Spinal cord (tissue), 10 donors: Measurements from ENCODE around the gene RB1. TPM values are rescaled to one million over a fixed set of nuclear protein-coding genes. Genes with fewer than 3 reads are reported as not detected.

Experiments
- DNase-seq, 6 donors: peaks; one replicate each; pipeline versions ENCODE4 v3.0.0 to v3.0.0-alpha.2; 2013 to 2015; ENCODE audit warnings: low spot score in 6 of 6, low read depth in 4 of 6
- H3K27ac ChIP-seq: one replicate; pipeline ENCODE4 v1.5.1; 2013; ENCODE audit warnings: low read depth, low read length, control low read depth
- H3K27me3 ChIP-seq: one replicate; pipeline ENCODE4 v1.6.1; 2013; ENCODE audit warnings: low read length; ENCODE audit not compliant: control insufficient read depth, insufficient read depth
- H3K36me3 ChIP-seq: one replicate; pipeline ENCODE4 v1.6.1; 2013; ENCODE audit warnings: low read length; ENCODE audit not compliant: control insufficient read depth, insufficient read depth
- H3K4me1 ChIP-seq: one replicate; pipeline ENCODE4 v1.6.1; 2013; ENCODE audit warnings: low read length; ENCODE audit not compliant: control insufficient read depth, insufficient read depth
- H3K4me3 ChIP-seq: one replicate; pipeline ENCODE4 v1.5.1; 2013; ENCODE audit warnings: low read depth, low read length, control low read depth
- H3K9me3 ChIP-seq: one replicate; pipeline ENCODE4 v1.6.1; 2013; ENCODE audit warnings: low read length; ENCODE audit not compliant: control insufficient read depth, insufficient read depth
- WGBS: methylation state at CpG from one replicate; pipeline ENCODE4 v1.1.5; 2013; ENCODE audit warnings: missing lambda C conversion rate; ENCODE audit not compliant: insufficient coverage; 5-methylcytosine and 5-hydroxymethylcytosine counted together
- polyA plus RNA-seq, 2 donors: library from polyadenylated mRNA; unstranded; fragments of 120-200 nt; gene quantifications; one replicate each; pipeline ENCODE4 v1.2.1, GENCODE V29; 2013; ENCODE audit not compliant: insufficient read length in 2 of 2
- total RNA-seq, 2 donors: library from RNA; depleted of rRNA in 1 of 2; stranded (reverse); fragments of 120-200 nt in 1 of 2; fragments of >200 nt in 1 of 2; gene quantifications; one replicate each; pipeline versions ENCODE4 v1.2.3 to v1.2.4, GENCODE V29; 2013 to 2014
- donor health status: healthy.

The RB1 gene
- total and polyA plus RNA-seq, 4 donors, result 38.0 to 99.8 (median 48.9) TPM

- no peak for DNase-seq
- peaks cover 26% of the 10 kb centered on the region for H3K4me1 ChIP-seq
- H3K27ac ChIP-seq, result no peak overlapping the region
- H3K9me3 ChIP-seq, result peaks cover 8% of the 10 kb centered on the region
- H3K4me3 ChIP-seq, result no peak overlapping the region
- WGBS, result 81% methylated on average over 43 of the region's 43 CpGs
- H3K36me3 ChIP-seq, result peaks cover 45% of the 10 kb centered on the region
- peaks cover 15% of the 10 kb centered on the region for H3K27me3 ChIP-seq
These were observed 13.4 kb downstream of the RB1 start for GRCh38 chr13:48316826-48317510.

- Histone ChIP-seq H3K4me3 (peak overlapping the region; percentile 4), H3K4me1 (peaks cover 26% of the 10 kb centered on the region), H3K27me3 (peaks cover 15% of the 10 kb centered on the region), H3K9me3 (peaks cover 8% of the 10 kb centered on the region), H3K27ac (no peak overlapping the region), H3K36me3 (peaks cover 45% of the 10 kb centered on the region)
- 68% methylated on average over 41 of the region's 41 CpGs for WGBS
- peak in 2 of 6 donors; percentile 4 to 17 for DNase-seq
These were observed 14.2 kb downstream of the RB1 start for GRCh38 chr13:48317511-48318376.

- H3K9me3 ChIP-seq, result peaks cover 8% of the 10 kb centered on the region
- H3K4me3 ChIP-seq, result peak overlapping the region; percentile 4
- peaks cover 45% of the 10 kb centered on the region for H3K36me3 ChIP-seq
- no peak for DNase-seq
- peaks cover 15% of the 10 kb centered on the region for H3K27me3 ChIP-seq
- H3K27ac ChIP-seq, result no peak overlapping the region
- H3K4me1 ChIP-seq, result peaks cover 26% of the 10 kb centered on the region
- 72% methylated on average over 24 of the region's 28 CpGs for WGBS
These were observed 14.8 kb downstream of the RB1 start for GRCh38 chr13:48318377-48318811.

DNA sequence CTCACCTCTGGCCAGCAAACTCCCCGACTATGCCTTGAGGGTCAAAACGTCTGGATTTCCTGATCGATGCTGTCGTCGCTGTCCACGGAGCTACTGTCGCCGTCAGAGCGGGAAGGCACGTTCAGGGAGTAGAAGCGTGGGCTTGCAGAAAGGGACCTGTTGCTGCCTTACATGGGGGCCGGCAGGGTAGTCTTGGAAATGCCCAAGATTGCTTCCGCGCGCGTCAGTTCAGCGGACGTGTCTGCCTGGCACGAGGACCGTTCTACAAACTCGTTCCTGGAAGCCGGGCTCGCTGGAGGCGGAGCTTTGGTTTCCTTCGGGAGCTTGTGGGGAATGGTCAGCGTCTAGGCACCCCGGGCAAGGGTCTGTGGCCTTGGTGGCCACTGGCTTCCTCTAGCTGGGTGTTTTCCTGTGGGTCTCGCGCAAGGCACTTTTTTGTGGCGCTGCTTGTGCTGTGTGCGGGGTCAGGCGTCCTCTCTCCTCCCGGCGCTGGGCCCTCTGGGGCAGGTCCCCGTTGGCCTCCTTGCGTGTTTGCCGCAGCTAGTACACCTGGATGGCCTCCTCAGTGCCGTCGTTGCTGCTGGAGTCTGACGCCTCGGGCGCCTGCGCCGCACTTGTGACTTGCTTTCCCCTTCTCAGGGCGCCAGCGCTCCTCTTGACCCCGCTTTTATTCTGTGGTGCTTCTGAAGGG is 15.4 kb downstream of the RB1 start:
- peaks cover 15% of the 10 kb centered on the region for H3K27me3 ChIP-seq

GRCh38 chr13:48319531-48320398 is 16.2 kb downstream of the RB1 start:
- DNase-seq, result peak in 2 of 6 donors; percentile 4 to 9
- H3K9me3 ChIP-seq, result peaks cover 8% of the 10 kb centered on the region
- WGBS, result 65% methylated on average over 48 of the region's 48 CpGs
- H3K4me3 ChIP-seq, result no peak overlapping the region
- peaks cover 45% of the 10 kb centered on the region for H3K36me3 ChIP-seq
- peaks cover 15% of the 10 kb centered on the region for H3K27me3 ChIP-seq
- H3K27ac ChIP-seq, result no peak overlapping the region
- peaks cover 26% of the 10 kb centered on the region for H3K4me1 ChIP-seq

More for the DNA sequence above, 15.4 kb downstream of the RB1 start:
- 60% methylated on average over 47 of the region's 47 CpGs for WGBS
- DNase-seq, result peak in 2 of 6 donors; percentile 38 to 46
- H3K27ac ChIP-seq, result no peak overlapping the region
- H3K9me3 ChIP-seq, result peaks cover 8% of the 10 kb centered on the region
- H3K4me1 ChIP-seq, result peaks cover 26% of the 10 kb centered on the region
- H3K4me3 ChIP-seq, result no peak overlapping the region
- H3K36me3 ChIP-seq, result peaks cover 45% of the 10 kb centered on the region

- Histone ChIP-seq H3K4me3 (no peak overlapping the region), H3K9me3 (peaks cover 8% of the 10 kb centered on the region), H3K4me1 (peaks cover 26% of the 10 kb centered on the region), H3K36me3 (peaks cover 45% of the 10 kb centered on the region), H3K27ac (no peak overlapping the region), H3K27me3 (peaks cover 15% of the 10 kb centered on the region)
- DNase-seq, result peak in 1 of 6 donors; percentile 3
- 67% methylated on average over 11 of the region's 20 CpGs for WGBS
These were observed 16.8 kb downstream of the RB1 start for GRCh38 chr13:48320399-48320790.

DNA sequence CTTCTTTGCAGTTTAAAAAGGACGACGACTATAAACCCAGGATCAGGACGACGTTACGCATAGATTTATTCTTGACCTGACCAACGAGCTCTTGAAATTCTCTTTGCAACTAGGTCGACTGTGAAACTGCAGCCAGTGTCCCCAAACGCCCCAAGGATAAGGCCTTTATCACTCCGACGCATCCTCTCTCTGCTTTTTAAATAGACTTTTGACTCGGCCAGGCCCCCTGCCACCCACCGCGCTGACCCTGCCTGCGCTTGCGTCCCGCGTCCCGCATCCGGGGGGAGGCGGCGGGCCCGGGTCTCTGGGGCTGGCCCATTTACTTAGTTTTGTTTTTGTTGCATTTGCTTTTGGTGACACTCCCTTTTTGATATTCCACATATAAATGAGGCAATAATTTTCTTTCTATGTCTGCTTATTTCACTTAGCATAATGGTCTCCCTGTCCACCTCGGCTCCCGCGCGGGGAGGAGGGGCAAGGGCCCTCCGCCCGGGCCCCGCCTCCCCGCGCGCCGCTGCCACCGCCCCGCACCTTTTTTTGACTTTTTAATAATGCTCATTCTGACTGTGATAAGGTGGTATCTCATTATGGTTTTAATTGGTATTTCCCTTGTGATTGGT is 17.4 kb downstream of the RB1 start:
- H3K27ac ChIP-seq, result no peak overlapping the region
- peak in 2 of 6 donors; percentile 3 to 5 for DNase-seq

DNA sequence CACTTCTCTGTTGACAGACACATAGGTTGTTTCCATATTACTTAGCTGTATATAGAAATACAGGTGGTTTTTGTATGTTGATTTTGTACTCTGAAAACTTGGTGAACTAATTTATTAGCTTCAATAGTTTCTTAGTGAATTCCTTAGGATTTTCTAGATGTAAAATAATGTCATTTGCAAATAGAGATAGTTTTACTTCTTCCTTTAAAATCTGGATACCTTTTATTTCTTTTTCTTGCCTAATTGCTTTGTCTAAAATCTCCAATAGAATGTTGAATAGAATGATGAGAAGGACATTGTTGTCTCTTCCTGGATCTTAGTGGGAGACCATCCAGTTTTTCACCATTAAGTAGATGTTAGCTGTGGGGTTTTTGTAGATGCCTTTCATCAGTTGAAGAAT is 18.7 kb downstream of the RB1 start:
- peaks cover 8% of the 10 kb centered on the region for H3K9me3 ChIP-seq
- no peak overlapping the region for H3K4me3 ChIP-seq
- H3K36me3 ChIP-seq, result peaks cover 37% of the 10 kb centered on the region
- peaks cover 26% of the 10 kb centered on the region for H3K4me1 ChIP-seq
- H3K27me3 ChIP-seq, result peaks cover 15% of the 10 kb centered on the region
- DNase-seq, result no peak
- H3K27ac ChIP-seq, result no peak overlapping the region

More for the DNA sequence above, 17.4 kb downstream of the RB1 start:
- peak overlapping the region; percentile 11 for H3K4me3 ChIP-seq
- peaks cover 26% of the 10 kb centered on the region for H3K4me1 ChIP-seq
- peaks cover 8% of the 10 kb centered on the region for H3K9me3 ChIP-seq
- peaks cover 45% of the 10 kb centered on the region for H3K36me3 ChIP-seq
- WGBS, result 49% methylated on average over 26 of the region's 35 CpGs
- peaks cover 15% of the 10 kb centered on the region for H3K27me3 ChIP-seq
